H1 (cell line): ENCODE data around the gene CETN2. TPM values are rescaled to one million over a fixed set of nuclear protein-coding genes. Genes with fewer than 3 reads are reported as not detected.

Source experiments
- ASH2L ChIP-seq: fragments of 200-600, 300-600 bp; sonication (generic); IDR thresholded peaks from one replicate; pipeline ENCODE4 v1.7.1; 2017; ENCODE audit warnings: low read length
- BRCA1 ChIP-seq: IDR thresholded peaks from 2 replicates; pipeline ENCODE4 v1.6.1; 2012; ENCODE audit warnings: low read depth, low read length, improper control_type of control experiment
- polyA plus RNA-seq, 7 experiments: library from polyadenylated mRNA; depleted of rRNA in 3 of 7; stranded (reverse) in 5 of 7; unstranded in 2 of 7; fragments of >200 nt in 5 of 7; fragments of 200-250 nt in 2 of 7; gene quantifications; 1 replicate in 5 of 7; 2 replicates in 1 of 7; 4 replicates in 1 of 7; pipeline versions ENCODE4 v1.2.1 to v1.2.3, GENCODE V29; 2011 to 2013; ENCODE audit warnings: missing spikeins in 2 of 7, mixed read lengths in 2 of 7
- total RNA-seq: library from RNA; stranded (reverse); fragmentation: NEBNext Ultra II Directional; extraction: Animal tissue kit (Norgen Biotek cat#: 25700); gene quantifications from 2 replicates; pipeline ENCODE4 v1.2.1, GENCODE V29; 2021
- TF ChIP-seq, protein P1 (sequence below): fragments of 300-600 bp; sonication (generic); IDR thresholded peaks from 2 replicates; pipeline ENCODE4 v1.7.1; 2012; ENCODE audit warnings: low read length, moderate library complexity, mild to moderate bottlenecking, inconsistent platforms; ENCODE audit not compliant: insufficient replicate concordance
- TF ChIP-seq, protein P2 (sequence below): IDR thresholded peaks from 2 replicates; pipeline ENCODE4 v1.6.1; 2012; ENCODE audit warnings: inconsistent platforms

CETN2 gene
- total and polyA plus RNA-seq, 2 of the 8 experiments (the other 6 are each of a cell fraction or from before 2014, with no cell fraction given) = 13.1 to 24.3 TPM

DNA sequence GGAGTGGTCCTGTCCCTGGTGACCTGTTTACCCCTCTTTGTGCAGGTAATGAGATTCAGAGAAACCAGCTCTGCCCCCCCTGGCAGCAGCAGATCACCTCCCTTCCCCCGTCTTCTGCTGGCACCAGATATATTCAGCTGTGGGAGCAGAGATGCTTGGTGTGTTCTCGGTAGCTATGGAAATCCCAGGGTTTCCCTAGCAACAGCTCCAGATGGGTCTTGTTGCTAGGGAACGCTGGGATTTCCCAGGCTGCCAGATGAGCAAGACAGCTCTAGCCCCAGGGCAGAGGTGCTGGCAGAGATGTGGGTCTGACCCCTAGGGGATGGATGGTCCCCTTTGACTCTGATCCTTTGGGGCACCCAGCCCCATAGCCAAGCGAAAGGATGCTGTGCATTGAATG is 20.2 kb downstream of the CETN2 start (continued):
- TF ChIP-seq, protein P1, sequence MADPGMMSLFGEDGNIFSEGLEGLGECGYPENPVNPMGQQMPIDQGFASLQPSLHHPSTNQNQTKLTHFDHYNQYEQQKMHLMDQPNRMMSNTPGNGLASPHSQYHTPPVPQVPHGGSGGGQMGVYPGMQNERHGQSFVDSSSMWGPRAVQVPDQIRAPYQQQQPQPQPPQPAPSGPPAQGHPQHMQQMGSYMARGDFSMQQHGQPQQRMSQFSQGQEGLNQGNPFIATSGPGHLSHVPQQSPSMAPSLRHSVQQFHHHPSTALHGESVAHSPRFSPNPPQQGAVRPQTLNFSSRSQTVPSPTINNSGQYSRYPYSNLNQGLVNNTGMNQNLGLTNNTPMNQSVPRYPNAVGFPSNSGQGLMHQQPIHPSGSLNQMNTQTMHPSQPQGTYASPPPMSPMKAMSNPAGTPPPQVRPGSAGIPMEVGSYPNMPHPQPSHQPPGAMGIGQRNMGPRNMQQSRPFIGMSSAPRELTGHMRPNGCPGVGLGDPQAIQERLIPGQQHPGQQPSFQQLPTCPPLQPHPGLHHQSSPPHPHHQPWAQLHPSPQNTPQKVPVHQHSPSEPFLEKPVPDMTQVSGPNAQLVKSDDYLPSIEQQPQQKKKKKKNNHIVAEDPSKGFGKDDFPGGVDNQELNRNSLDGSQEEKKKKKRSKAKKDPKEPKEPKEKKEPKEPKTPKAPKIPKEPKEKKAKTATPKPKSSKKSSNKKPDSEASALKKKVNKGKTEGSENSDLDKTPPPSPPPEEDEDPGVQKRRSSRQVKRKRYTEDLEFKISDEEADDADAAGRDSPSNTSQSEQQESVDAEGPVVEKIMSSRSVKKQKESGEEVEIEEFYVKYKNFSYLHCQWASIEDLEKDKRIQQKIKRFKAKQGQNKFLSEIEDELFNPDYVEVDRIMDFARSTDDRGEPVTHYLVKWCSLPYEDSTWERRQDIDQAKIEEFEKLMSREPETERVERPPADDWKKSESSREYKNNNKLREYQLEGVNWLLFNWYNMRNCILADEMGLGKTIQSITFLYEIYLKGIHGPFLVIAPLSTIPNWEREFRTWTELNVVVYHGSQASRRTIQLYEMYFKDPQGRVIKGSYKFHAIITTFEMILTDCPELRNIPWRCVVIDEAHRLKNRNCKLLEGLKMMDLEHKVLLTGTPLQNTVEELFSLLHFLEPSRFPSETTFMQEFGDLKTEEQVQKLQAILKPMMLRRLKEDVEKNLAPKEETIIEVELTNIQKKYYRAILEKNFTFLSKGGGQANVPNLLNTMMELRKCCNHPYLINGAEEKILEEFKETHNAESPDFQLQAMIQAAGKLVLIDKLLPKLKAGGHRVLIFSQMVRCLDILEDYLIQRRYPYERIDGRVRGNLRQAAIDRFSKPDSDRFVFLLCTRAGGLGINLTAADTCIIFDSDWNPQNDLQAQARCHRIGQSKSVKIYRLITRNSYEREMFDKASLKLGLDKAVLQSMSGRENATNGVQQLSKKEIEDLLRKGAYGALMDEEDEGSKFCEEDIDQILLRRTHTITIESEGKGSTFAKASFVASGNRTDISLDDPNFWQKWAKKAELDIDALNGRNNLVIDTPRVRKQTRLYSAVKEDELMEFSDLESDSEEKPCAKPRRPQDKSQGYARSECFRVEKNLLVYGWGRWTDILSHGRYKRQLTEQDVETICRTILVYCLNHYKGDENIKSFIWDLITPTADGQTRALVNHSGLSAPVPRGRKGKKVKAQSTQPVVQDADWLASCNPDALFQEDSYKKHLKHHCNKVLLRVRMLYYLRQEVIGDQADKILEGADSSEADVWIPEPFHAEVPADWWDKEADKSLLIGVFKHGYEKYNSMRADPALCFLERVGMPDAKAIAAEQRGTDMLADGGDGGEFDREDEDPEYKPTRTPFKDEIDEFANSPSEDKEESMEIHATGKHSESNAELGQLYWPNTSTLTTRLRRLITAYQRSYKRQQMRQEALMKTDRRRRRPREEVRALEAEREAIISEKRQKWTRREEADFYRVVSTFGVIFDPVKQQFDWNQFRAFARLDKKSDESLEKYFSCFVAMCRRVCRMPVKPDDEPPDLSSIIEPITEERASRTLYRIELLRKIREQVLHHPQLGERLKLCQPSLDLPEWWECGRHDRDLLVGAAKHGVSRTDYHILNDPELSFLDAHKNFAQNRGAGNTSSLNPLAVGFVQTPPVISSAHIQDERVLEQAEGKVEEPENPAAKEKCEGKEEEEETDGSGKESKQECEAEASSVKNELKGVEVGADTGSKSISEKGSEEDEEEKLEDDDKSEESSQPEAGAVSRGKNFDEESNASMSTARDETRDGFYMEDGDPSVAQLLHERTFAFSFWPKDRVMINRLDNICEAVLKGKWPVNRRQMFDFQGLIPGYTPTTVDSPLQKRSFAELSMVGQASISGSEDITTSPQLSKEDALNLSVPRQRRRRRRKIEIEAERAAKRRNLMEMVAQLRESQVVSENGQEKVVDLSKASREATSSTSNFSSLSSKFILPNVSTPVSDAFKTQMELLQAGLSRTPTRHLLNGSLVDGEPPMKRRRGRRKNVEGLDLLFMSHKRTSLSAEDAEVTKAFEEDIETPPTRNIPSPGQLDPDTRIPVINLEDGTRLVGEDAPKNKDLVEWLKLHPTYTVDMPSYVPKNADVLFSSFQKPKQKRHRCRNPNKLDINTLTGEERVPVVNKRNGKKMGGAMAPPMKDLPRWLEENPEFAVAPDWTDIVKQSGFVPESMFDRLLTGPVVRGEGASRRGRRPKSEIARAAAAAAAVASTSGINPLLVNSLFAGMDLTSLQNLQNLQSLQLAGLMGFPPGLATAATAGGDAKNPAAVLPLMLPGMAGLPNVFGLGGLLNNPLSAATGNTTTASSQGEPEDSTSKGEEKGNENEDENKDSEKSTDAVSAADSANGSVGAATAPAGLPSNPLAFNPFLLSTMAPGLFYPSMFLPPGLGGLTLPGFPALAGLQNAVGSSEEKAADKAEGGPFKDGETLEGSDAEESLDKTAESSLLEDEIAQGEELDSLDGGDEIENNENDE = no peak
- TF ChIP-seq, protein P2, sequence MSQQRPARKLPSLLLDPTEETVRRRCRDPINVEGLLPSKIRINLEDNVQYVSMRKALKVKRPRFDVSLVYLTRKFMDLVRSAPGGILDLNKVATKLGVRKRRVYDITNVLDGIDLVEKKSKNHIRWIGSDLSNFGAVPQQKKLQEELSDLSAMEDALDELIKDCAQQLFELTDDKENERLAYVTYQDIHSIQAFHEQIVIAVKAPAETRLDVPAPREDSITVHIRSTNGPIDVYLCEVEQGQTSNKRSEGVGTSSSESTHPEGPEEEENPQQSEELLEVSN = no peak
- no peak for TF ChIP-seq BRCA1
- TF ChIP-seq ASH2L = no peak
